OCI-LY1 (cell line): ENCODE results near the gene ARID5B.

Source experiments
- H2AFZ ChIP-seq: fragments of 200-600 bp; sonication (generic), shearing (Covaris generic); 2 replicates; pipeline ENCODE4 v1.6.0; 2014; ENCODE audit warnings: antibody characterized with exemption, mild to moderate bottlenecking, low read length
- H3F3A ChIP-seq: fragments of 200-600 bp; sonication (generic), shearing (Covaris generic); 2 replicates; pipeline ENCODE4 v1.6.0; 2014; ENCODE audit warnings: mild to moderate bottlenecking, antibody characterized with exemption, low read length, moderate library complexity; ENCODE audit not compliant: insufficient read depth
- H3K27ac ChIP-seq: fragments of 200-600 bp; sonication (generic); 2 replicates; pipeline ENCODE4 v1.5.1; 2014; ENCODE audit warnings: low read length, mixed run types, mild to moderate bottlenecking, low read depth; ENCODE audit not compliant: poor library complexity, severe bottlenecking
- H3K27me3 ChIP-seq: fragments of 200-600 bp; sonication (generic); 2 replicates; pipeline ENCODE4 v1.6.0; 2014; ENCODE audit warnings: antibody characterized with exemption, mild to moderate bottlenecking, low read length, moderate library complexity; ENCODE audit not compliant: insufficient read depth
- H3K36me3 ChIP-seq: fragments of 200-600 bp; sonication (generic); 2 replicates; pipeline ENCODE4 v1.6.1; 2014; ENCODE audit warnings: mild to moderate bottlenecking, antibody characterized with exemption, low read length, moderate library complexity, mixed read lengths; ENCODE audit not compliant: insufficient read depth
- H3K4me1 ChIP-seq: fragments of 200-600 bp; sonication (generic); 2 replicates; pipeline ENCODE4 v1.5.1; 2014; ENCODE audit warnings: mild to moderate bottlenecking, low read length, moderate library complexity; ENCODE audit not compliant: insufficient read depth, severe bottlenecking
- H3K4me2 ChIP-seq: fragments of 200-600 bp; sonication (generic), shearing (Covaris generic); 2 replicates; pipeline ENCODE4 v1.6.1; 2014; ENCODE audit warnings: low read length
- H3K4me3 ChIP-seq: fragments of 200-600 bp; sonication (generic); 2 replicates; pipeline ENCODE4 v1.5.1; 2014; ENCODE audit warnings: low read length, low read depth, mild to moderate bottlenecking, mixed read lengths; ENCODE audit not compliant: poor library complexity, severe bottlenecking
- H3K79me2 ChIP-seq: fragments of 200-600 bp; shearing (Covaris generic); 2 replicates; pipeline ENCODE4 v1.6.1; 2016; ENCODE audit warnings: mixed run types, low read length, mixed read lengths; ENCODE audit not compliant: insufficient read depth
- H3K9ac ChIP-seq: fragments of 200-600 bp; sonication (generic), shearing (Covaris generic); 2 replicates; pipeline ENCODE4 v1.6.1; 2014; ENCODE audit warnings: mild to moderate bottlenecking, low read length, mixed read lengths
- H3K9me2 ChIP-seq: fragments of 200-600 bp; sonication (generic), shearing (Covaris generic); 2 replicates; pipeline ENCODE4 v1.6.1; 2014; ENCODE audit warnings: low read depth, mild to moderate bottlenecking, low read length, mixed read lengths
- H3K9me3 ChIP-seq: fragments of 200-600 bp; shearing (Covaris generic); 2 replicates; pipeline ENCODE4 v1.6.1; 2014; ENCODE audit warnings: low read length, mixed read lengths
- H4K20me1 ChIP-seq: fragments of 200-600 bp; sonication (generic), shearing (Covaris generic); 2 replicates; pipeline ENCODE4 v1.6.0; 2016; ENCODE audit warnings: mild to moderate bottlenecking, low read length; ENCODE audit not compliant: insufficient read depth
- EZH2 ChIP-seq: fragments of 200-600 bp; sonication (generic), shearing (Covaris generic); IDR thresholded peaks from 2 replicates; pipeline ENCODE4 v1.8.0; 2017; ENCODE audit warnings: borderline replicate concordance, mixed run types, mild to moderate bottlenecking, antibody characterized with exemption, low read length, moderate library complexity, mixed read lengths
- TF ChIP-seq, protein P1 (sequence below): fragments of 200-600 bp; sonication (generic), shearing (Covaris generic); IDR thresholded peaks from 2 replicates; pipeline ENCODE4 v1.5.1; 2017; ENCODE audit warnings: mild to moderate bottlenecking, antibody characterized with exemption, low read length, moderate library complexity, mixed read lengths

The ARID5B gene

DNA sequence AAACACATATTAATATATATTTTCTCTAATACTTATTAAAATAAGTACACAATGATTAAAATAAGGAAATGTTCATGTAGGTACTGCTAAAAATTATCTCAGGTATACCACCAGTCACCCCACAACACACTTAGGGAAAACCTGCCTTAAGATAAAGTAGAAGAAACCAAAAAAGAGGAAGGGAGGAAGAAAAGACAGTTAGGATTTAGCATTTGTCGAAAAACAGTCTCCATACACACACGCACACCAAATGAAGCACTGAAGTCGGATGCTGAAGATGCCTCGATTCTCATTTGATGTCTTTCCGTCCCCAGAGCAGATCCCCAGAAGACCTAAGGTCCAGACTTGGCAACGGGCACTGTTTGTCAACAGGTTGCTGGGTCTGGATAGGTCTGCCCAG is 30.0 kb upstream of the ARID5B start:
- Histone ChIP-seq H3K9ac (no peak overlapping the region), H3K27ac (no peak overlapping the region), H3K4me2 (no peak overlapping the region), H3K36me3 (no peaks in the 10 kb centered on the region; the same call in 1 of the 2 replicates), H3K4me1 (no peaks in the 10 kb centered on the region), H3K27me3 (no peaks in the 10 kb centered on the region), H3K9me2 (no peaks in the 10 kb centered on the region), H3F3A (no peaks in the 10 kb centered on the region), H3K79me2 (no peaks in the 10 kb centered on the region), H2AFZ (no peak overlapping the region), H4K20me1 (no peaks in the 10 kb centered on the region), H3K9me3 (no peaks in the 10 kb centered on the region), H3K4me3 (no peak overlapping the region)
- no peak for TF ChIP-seq EZH2
- TF ChIP-seq, protein P1, sequence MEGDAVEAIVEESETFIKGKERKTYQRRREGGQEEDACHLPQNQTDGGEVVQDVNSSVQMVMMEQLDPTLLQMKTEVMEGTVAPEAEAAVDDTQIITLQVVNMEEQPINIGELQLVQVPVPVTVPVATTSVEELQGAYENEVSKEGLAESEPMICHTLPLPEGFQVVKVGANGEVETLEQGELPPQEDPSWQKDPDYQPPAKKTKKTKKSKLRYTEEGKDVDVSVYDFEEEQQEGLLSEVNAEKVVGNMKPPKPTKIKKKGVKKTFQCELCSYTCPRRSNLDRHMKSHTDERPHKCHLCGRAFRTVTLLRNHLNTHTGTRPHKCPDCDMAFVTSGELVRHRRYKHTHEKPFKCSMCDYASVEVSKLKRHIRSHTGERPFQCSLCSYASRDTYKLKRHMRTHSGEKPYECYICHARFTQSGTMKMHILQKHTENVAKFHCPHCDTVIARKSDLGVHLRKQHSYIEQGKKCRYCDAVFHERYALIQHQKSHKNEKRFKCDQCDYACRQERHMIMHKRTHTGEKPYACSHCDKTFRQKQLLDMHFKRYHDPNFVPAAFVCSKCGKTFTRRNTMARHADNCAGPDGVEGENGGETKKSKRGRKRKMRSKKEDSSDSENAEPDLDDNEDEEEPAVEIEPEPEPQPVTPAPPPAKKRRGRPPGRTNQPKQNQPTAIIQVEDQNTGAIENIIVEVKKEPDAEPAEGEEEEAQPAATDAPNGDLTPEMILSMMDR = no peak

DNA sequence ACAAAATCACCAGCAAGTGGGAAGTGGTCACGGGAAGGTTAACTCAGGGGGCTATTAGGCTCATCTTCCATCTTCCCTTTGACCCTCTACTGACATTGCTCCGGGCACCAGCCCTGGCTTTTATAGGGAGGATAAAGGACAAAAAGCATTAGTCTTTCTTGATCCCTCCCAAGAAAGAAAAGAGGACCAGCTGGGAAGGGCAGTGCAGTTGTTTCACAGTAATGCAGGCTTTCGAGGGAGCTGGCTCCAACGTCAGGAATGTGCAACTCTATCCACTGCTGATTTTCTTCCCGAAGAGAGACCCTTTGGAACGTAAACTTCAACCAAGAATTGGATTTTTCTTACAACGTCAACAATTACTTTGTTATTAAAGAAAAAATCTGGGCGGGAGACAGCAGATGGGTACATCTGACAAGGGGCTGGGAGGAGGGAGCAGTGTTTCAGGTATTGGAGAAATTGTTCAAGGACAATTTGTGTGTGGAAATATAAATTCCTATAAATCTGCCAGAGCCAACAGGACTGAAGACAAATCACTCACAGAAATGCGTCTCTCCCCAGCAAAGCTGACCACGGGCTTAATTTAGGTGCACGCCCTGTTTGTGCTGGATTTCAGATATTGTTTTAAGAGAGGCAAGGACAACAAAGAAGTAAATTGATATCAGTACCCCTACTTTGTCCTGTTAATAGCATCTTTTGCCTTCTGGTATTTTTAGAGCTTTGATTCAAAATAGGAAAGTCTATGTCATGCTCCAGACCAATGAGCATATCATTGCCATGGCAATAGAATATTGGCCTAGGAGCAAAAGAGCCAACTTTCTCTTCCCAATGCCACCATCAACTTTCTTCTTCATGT is 23.4 kb upstream of the ARID5B start:
- H3K27ac ChIP-seq = no peak overlapping the region
- H4K20me1 ChIP-seq = no peaks in the 10 kb centered on the region
- H3F3A ChIP-seq = no peaks in the 10 kb centered on the region
- no peak overlapping the region for H3K9ac ChIP-seq
- no peaks in the 10 kb centered on the region for H3K27me3 ChIP-seq
- no peak for TF ChIP-seq EZH2
- no peaks in the 10 kb centered on the region for H3K79me2 ChIP-seq
- no peaks in the 10 kb centered on the region for H3K4me1 ChIP-seq
- no peaks in the 10 kb centered on the region for H3K9me2 ChIP-seq
- H2AFZ ChIP-seq = no peak overlapping the region
- H3K4me2 ChIP-seq = no peak overlapping the region
- no peak overlapping the region for H3K4me3 ChIP-seq
- no peaks in the 10 kb centered on the region for H3K9me3 ChIP-seq
- H3K36me3 ChIP-seq = no peaks in the 10 kb centered on the region

DNA sequence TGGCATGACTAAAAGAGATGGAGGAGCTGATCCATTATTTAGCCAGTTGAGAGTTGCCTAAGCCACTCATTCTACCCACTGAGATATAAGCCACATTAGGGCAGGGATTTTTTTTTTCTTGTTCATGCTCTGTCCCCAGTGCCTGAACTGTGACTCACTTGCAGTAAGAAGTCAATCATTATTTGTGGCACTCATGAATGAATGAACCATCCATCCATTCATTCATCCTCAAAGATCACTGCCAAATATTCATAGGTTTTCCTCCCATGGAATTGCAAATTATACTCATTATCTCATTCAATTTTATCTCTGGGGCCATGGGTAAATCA is 22.8 kb upstream of the ARID5B start:
- no peaks in the 10 kb centered on the region for H3K9me2 ChIP-seq
- H3K9me3 ChIP-seq = no peaks in the 10 kb centered on the region
- no peak overlapping the region for H3K27ac ChIP-seq
- H3F3A ChIP-seq = no peaks in the 10 kb centered on the region
- no peaks in the 10 kb centered on the region for H3K4me1 ChIP-seq
- no peak overlapping the region for H3K4me3 ChIP-seq
- H3K9ac ChIP-seq = no peak overlapping the region
- H4K20me1 ChIP-seq = no peaks in the 10 kb centered on the region
- no peak overlapping the region for H3K4me2 ChIP-seq
- TF ChIP-seq, protein P1 = no peak
- TF ChIP-seq EZH2 = no peak
- no peaks in the 10 kb centered on the region for H3K79me2 ChIP-seq
- H3K36me3 ChIP-seq = no peaks in the 10 kb centered on the region
- H2AFZ ChIP-seq = no peak overlapping the region
- no peaks in the 10 kb centered on the region; the same call in 1 of the 2 replicates for H3K27me3 ChIP-seq
